Keratinocyte (primary cell): ENCODE data around the gene DNAAF8. TPM values are rescaled to one million over a fixed set of nuclear protein-coding genes. Genes with fewer than 3 reads are reported as not detected.

Source experiments
- DNase-seq: peaks from one replicate; pipeline ENCODE4 v3.0.0-alpha.2; 2011; ENCODE audit warnings: low read depth, missing footprints, low spot score
- FAIRE-seq: peaks from 2 replicates; lab custom pipeline; 2011; peaks lifted over from hg19 to GRCh38; lab: Jason Lieb, UNC
- H2AFZ ChIP-seq: 2 replicates; pipeline ENCODE4 v1.6.0; 2012; ENCODE audit warnings: low read length, control low read depth, inconsistent platforms; ENCODE audit not compliant: control insufficient read depth
- H3K27ac ChIP-seq: 2 replicates; pipeline ENCODE4 v1.5.1; 2011; ENCODE audit warnings: low read length; ENCODE audit not compliant: control insufficient read depth, insufficient read depth
- H3K27me3 ChIP-seq: 3 replicates; pipeline ENCODE4 v1.6.0; 2011; ENCODE audit warnings: low read length; ENCODE audit not compliant: control insufficient read depth, insufficient read depth; ENCODE audit errors: extremely low read depth
- H3K36me3 ChIP-seq, 2 experiments: 2 replicates in 1 of 2; 3 replicates in 1 of 2; pipeline ENCODE4 v1.5.1; 2011; ENCODE audit warnings: low read length in 2 of 2, mild to moderate bottlenecking in 1 of 2; ENCODE audit not compliant: control insufficient read depth in 2 of 2, insufficient read depth in 2 of 2; ENCODE audit errors: extremely low read depth in 1 of 2
- H3K4me1 ChIP-seq: 3 replicates; pipeline ENCODE4 v1.5.1; 2011; ENCODE audit warnings: low read length; ENCODE audit not compliant: control insufficient read depth, insufficient read depth; ENCODE audit errors: extremely low read depth
- H3K4me2 ChIP-seq: 3 replicates; pipeline ENCODE4 v1.6.0; 2011; ENCODE audit warnings: low read depth, low read length; ENCODE audit not compliant: control insufficient read depth, insufficient read depth; ENCODE audit errors: extremely low read depth
- H3K4me3 ChIP-seq, 3 experiments: fragments of 200-600 bp in 1 of 3; sonication (generic) in 1 of 3; 2 replicates in 2 of 3; 3 replicates in 1 of 3; pipeline ENCODE4 v1.5.1; 2011 to 2016; ENCODE audit warnings: low read length in 3 of 3, mild to moderate bottlenecking in 3 of 3, control low read depth in 2 of 3, inconsistent platforms in 1 of 3, low read depth in 1 of 3, mixed read lengths in 1 of 3, mixed run types in 1 of 3, moderate library complexity in 1 of 3; ENCODE audit not compliant: control insufficient read depth in 2 of 3, insufficient read depth in 2 of 3; ENCODE audit errors: extremely low read depth in 1 of 3
- H3K79me2 ChIP-seq: 2 replicates; pipeline ENCODE4 v1.6.0; 2012; ENCODE audit warnings: low read length; ENCODE audit not compliant: control insufficient read depth, insufficient read depth
- H3K9ac ChIP-seq: 3 replicates; pipeline ENCODE4 v1.6.0; 2011; ENCODE audit warnings: low read length; ENCODE audit not compliant: control insufficient read depth, insufficient read depth; ENCODE audit errors: extremely low read depth
- H3K9me1 ChIP-seq: 3 replicates; pipeline ENCODE4 v1.6.0; 2011; ENCODE audit warnings: low read length; ENCODE audit not compliant: control insufficient read depth, insufficient read depth; ENCODE audit errors: extremely low read depth
- H3K9me3 ChIP-seq: 2 replicates; pipeline ENCODE4 v1.5.1; 2012; ENCODE audit warnings: low read depth, low read length; ENCODE audit not compliant: control insufficient read depth
- H4K20me1 ChIP-seq: 3 replicates; pipeline ENCODE4 v1.6.0; 2011; ENCODE audit warnings: low read length; ENCODE audit not compliant: control insufficient read depth, insufficient read depth; ENCODE audit errors: extremely low read depth
- CTCF ChIP-seq, 3 experiments: IDR thresholded peaks in 1 of 3; conservative IDR thresholded peaks in 1 of 3; optimal IDR thresholded peaks in 1 of 3; 2 replicates in 2 of 3; 3 replicates in 1 of 3; pipeline versions ENCODE3 to v1.5.1; 2011; ENCODE audit warnings: low read length in 3 of 3, mild to moderate bottlenecking in 3 of 3, moderate library complexity in 2 of 3, control low read depth in 1 of 3, inconsistent platforms in 1 of 3; ENCODE audit not compliant: insufficient read depth in 2 of 3; ENCODE audit errors: extremely low read depth in 1 of 3
- EZH2 ChIP-seq: IDR thresholded peaks from one replicate; pipeline ENCODE4 v1.6.1; 2012; ENCODE audit warnings: inconsistent platforms, mild to moderate bottlenecking, low read length, moderate library complexity
- dilution Hi-C: fragments of 300-500 bp; cut with MboI; formaldehyde crosslinking; loops from one replicate; pipeline ENCODE4 v1.7.0; 2020; ENCODE audit warnings: low sequenced_read_pairs; ENCODE audit not compliant: extremely low pct_ligation_motif_present
- polyA plus RNA-seq, 5 experiments: library from polyadenylated mRNA; depleted of rRNA in 3 of 5; stranded (reverse) in 3 of 5; stranded (forward) in 1 of 5; unstranded in 1 of 5; fragments of >200 nt; gene quantifications; 1 replicate in 1 of 5; 2 replicates in 3 of 5; 3 replicates in 1 of 5; pipeline versions ENCODE4 v1.2.1 to v1.2.3, GENCODE V29; 2011 to 2012; ENCODE audit warnings: missing spikeins in 2 of 5, low read depth in 1 of 5, low replicate concordance in 1 of 5

The DNAAF8 gene
- polyA plus RNA-seq, 1 donor (not counting 4 experiments of a cell fraction or from before 2014, with no cell fraction given) = 0.26 TPM

GRCh38 chr16:4704913-4705312 lies 29.4 kb upstream of the DNAAF8 start:
- Histone ChIP-seq H3K4me1 (peaks cover 3% of the 10 kb centered on the region), H3K79me2 (no peaks in the 10 kb centered on the region), H3K4me2 (no peak overlapping the region), H3K27me3 (no peaks in the 10 kb centered on the region), H4K20me1 (no peaks in the 10 kb centered on the region), H3K36me3 (peaks cover 17 to 27% of the 10 kb centered on the region in 2 experiments), H3K9ac (no peak overlapping the region), H3K4me3 (no peak overlapping the region), H3K9me3 (no peaks in the 10 kb centered on the region), H3K27ac (no peak overlapping the region), H3K9me1 (no peaks in the 10 kb centered on the region), H2AFZ (no peak overlapping the region)
- dilution Hi-C loops = no loop called here
- no peak for FAIRE-seq
- TF ChIP-seq EZH2 (no peak), CTCF (optimal IDR thresholded peaks at IDR 0.05 in 1 of 3, IDR thresholded peaks at IDR 0.05 in 1 of 3, conservative IDR thresholded peaks at IDR 0.05 in 1 of 3; ENCODE audit: extremely low read depth in 1 of 3, insufficient read depth in 2 of 3, low read length in 3 of 3) (no peak)
- DNase-seq = no peak

GRCh38 chr16:4706871-4707270 lies 27.5 kb upstream of the DNAAF8 start:
- Histone ChIP-seq H3K27me3 (no peaks in the 10 kb centered on the region), H3K79me2 (no peaks in the 10 kb centered on the region), H3K27ac (no peak overlapping the region), H3K9ac (no peak overlapping the region), H3K4me2 (no peak overlapping the region), H2AFZ (no peak overlapping the region), H4K20me1 (no peaks in the 10 kb centered on the region), H3K4me3 (no peak overlapping the region), H3K9me1 (no peaks in the 10 kb centered on the region), H3K4me1 (no peaks in the 10 kb centered on the region), H3K36me3 (peaks cover 12 to 14% of the 10 kb centered on the region in 2 experiments), H3K9me3 (no peaks in the 10 kb centered on the region)
- DNase-seq (no peak), FAIRE-seq (no peak)
- TF ChIP-seq CTCF (optimal IDR thresholded peaks at IDR 0.05 in 1 of 3, IDR thresholded peaks at IDR 0.05 in 1 of 3, conservative IDR thresholded peaks at IDR 0.05 in 1 of 3; ENCODE audit: extremely low read depth in 1 of 3, insufficient read depth in 2 of 3, low read length in 3 of 3) (no peak), EZH2 (no peak)
- dilution Hi-C loops = no loop called here
